Activated naive CD4-positive, alpha-beta T cell (primary cell): ENCODE measurements around the gene NPBWR2.

Source experiments
- DNase-seq, 4 experiments: peaks; one replicate each; lab custom pipeline; 2025; lab: John Stamatoyannopoulos, UW

The NPBWR2 gene, protein sequence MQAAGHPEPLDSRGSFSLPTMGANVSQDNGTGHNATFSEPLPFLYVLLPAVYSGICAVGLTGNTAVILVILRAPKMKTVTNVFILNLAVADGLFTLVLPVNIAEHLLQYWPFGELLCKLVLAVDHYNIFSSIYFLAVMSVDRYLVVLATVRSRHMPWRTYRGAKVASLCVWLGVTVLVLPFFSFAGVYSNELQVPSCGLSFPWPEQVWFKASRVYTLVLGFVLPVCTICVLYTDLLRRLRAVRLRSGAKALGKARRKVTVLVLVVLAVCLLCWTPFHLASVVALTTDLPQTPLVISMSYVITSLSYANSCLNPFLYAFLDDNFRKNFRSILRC

GRCh38 chr20:64106981-64107735 is at the start of gene NPBWR2:
Gene NPBWR2 (minus strand): TSS chr20:64107565. CDS start chr20:64106831, 734 bp downstream.
- peak in 1 of 4 experiments; percentile 19 for DNase-seq

DNA sequence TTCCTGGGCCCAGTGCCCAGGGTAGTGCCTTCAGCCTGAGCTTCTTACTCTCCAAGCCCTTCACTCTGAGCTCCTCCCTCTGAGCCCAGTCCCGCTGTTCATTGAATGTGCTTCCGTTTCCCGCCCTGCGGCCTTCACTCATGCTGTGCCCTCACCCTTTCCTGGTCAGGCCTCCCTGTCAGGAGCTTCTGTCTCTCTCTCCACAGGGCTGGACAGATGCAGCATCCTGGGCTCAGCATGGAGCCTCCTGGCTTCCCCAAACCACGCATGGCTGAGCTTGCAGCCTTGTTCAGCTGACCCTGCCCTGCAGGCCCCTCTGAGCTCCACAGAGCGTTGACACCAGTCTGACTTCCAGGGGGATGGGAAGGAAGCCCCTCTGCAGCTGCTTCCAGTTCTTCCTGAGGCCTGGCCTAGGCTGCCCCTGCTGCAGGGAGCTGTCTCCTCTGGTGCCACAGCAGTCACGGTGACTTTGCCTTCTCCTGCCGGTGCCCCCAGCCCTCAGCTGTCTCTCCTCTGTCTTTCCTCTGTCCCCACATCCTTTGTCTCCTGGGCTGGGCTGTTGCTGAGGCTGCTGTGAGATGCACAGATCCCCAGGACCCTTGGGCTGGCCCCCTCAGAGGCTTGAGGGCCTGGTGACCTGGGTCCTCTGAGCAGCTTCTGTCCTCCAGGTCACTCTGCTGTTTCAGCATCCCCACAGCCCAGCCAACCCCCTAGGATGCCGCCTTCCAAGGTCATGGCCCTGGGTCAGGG is 48.9 kb upstream of the NPBWR2 start:
- DNase-seq: no peak

GRCh38 chr20:64155258-64156135 is 48.1 kb upstream of the NPBWR2 start:
- no peak for DNase-seq

DNA sequence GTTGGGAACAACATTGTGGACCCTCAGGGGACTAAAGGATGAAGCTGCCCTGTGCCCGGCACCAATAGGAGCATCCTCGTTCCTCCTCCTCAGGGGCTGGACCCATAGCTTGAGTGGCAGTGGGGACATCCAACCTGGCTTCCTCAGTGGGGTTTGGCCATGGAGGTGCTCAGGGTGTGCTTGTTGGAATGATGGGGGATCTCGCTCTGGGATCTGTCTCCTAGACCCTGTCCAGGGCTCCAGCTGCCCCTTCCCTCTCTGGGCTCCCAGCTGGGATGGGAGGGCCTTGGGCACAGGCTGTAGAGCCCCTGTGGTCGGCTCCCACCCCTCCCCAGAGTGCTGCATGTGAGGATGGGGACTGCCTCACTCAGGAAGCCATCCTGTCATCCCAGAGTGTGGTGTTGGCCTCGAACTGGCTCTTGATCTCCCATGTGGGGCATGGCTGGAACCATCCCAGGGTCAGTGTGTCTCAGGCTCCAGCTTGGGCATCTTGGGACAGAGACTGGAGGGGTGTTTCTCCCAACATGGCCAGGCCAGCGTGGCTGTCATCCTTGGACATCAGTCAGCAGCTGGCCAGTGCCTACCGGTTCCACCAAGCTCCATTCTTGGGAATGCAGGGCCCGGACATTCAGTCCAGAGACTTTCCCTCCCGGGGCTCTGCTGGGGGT is 47.4 kb upstream of the NPBWR2 start:
- DNase-seq: no peak

GRCh38 chr20:64153861-64154589 is 46.7 kb upstream of the NPBWR2 start:
- no peak for DNase-seq

DNA sequence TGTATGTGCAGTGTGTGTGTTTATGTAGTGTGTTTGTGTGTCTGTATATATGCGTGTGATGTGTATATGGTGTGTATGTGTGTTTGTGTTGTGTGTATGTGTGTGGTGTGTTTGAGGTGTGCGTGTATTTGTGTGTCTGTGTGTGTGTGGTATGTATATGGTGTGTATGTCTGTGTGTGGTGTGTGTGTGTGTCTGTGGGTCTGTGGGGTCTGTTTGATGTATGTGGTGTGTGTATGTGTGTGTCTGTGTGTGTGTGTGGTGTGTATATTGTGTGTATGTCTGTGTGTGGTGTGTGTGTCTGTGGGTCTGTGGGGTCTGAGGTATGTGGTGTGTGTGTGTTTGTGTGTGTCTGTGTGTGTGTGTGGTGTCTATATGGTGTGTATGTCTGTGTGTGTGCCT is 46.0 kb upstream of the NPBWR2 start:
- DNase-seq: no peak

DNA sequence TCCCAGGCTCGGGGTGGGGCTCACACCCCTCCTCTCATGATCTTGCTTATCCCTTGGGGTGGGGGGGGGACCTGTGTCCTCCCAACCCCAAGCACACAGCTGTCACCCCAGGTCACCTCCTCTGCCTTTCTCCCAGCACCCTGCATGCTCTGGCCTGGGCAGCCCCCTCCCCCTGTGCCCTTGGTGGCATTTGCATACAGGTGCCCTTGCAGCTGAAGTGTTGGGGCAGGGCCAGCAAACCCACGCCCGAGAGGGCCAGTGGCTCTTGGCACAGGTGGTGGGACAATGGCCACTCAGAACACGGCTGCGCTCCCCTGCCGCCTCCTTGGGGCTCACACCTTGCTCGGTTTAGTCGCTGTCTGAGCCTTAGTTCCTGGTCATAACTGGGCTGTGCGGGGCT is 45.5 kb upstream of the NPBWR2 start:
- DNase-seq: no peak

- no peak for DNase-seq
These were observed 44.5 kb upstream of the NPBWR2 start for GRCh38 chr20:64151633-64152530.

DNA sequence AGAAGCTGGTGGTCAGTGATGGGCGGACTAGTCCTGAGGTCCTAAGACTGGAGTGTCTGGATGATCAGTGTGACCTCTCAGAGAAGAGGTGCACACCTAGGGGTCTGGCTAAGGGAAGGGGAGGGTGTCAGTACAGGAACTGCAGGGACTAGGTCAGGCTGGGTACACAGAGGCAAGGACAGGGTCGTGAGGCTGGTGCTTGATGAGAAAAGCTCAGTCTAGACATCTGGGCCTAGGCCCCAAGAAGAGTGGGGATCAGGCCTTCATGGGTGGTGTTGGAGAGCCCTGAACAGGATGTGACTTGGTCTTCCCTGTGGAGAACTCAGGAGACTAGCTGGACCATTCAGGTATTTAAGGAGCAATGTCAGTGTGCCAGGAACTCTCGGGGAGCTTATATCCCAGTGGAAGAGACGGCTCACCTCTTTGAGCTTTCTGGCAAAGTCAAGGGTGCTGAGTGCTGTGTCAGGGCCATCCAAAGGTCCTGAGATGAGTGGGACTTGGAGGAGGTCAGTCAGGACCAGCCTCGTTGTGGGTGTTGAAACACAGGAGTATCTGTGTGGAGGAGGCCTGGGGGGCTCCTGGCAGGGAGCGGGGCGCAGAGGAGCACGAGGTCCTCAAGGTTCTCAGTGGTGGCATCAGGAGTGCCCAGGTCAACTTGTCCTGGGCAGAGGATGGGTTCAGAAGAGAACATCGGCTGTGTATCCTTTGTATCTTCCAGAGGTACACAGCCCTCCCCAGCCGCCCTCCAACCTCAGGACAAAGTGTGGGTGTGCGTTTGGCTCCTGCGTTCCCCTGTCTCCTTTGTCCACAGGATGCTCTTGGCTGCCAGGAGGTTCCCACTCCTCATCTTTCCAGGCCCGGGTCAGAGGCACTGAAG is 43.6 kb upstream of the NPBWR2 start:
- DNase-seq: no peak

GRCh38 chr20:64149809-64150560 is 42.6 kb upstream of the NPBWR2 start:
- DNase-seq: no peak

GRCh38 chr20:64149141-64149540 is 41.8 kb upstream of the NPBWR2 start:
- DNase-seq: no peak

DNA sequence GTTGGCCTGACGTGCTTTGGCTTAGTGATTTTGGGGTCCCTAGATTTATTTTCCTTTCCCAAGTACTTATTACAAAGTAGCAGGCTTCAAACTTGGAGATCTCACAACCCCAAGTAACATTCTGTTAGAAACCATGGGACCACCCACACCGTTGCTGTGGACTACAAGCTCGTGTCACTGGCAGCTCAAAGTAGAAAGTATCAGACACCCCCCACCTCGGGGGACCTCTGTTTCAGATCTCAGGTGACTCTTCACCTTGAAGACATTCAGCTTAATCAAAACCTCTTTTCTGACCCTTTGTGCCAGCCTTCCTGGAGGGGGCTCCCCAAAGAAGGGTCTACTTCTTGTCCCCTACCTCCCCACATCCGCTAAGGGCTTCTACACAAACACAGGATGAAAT is 41.2 kb upstream of the NPBWR2 start:
- DNase-seq: no peak

DNA sequence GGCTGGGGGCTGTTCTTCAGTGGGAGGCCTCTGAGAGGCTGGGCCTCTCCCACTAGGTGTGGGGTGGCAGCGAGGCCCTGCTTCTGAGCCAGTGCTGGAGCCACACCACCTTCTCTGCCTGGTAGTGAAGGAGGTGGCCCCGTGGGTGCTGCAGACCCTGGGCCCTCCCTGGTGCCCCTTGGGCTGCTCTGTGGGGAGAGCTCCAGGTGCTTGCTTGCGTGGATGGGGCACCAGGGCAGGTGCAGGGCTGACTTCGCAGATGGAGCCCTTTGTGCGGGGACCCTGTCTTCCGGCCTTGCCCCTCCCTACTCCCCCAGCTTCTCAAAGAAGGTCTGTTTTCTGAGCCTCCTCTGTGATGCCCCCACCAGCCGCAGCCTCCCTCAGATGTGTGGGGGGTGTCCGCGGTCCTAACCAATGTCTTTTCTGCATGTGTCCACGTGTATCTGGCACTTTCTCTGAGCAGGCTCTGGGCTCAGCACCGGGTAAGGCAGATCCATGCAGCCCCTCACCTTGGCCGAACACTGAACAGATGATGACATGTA is 39.6 kb upstream of the NPBWR2 start:
- DNase-seq: no peak

DNA sequence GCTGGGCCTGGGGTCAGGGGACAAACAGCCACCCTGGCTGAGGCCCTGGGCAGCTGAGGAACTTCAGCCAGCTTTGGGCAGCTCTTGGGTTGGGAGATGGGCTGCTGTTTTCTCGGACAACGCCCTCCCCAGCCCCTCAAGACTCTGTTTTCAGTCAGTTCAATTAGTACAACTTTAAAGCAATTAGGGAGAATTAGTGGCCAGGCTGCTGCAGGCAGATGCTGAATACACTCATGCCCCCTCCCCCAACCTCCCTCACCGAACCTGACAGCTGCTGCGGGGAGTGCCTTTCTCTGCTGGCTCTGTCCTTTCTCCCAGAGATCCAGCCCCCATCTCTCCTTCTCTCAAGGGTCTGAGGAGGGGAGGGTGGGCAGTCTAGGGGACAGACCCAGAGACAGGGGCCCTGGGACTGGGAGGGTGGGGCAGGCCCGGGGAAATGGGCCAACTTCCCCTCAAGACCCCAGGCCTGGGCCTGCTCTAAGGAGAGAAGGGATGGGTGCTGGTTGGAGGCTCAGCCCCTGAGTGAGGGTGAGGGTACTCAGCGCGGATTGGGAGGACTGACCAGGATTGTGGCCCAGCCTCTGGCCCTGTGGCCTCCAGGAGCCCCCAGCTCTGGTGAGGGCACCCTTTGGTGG is 39.1 kb upstream of the NPBWR2 start:
- DNase-seq: no peak

GRCh38 chr20:64145458-64146300 is 38.3 kb upstream of the NPBWR2 start:
- DNase-seq: no peak
